CD4-positive, alpha-beta T cell treated with Interleukin-1 beta for 1 hour (primary cell): ENCODE measurements around the gene RNF138.
A peak's percentile ranks its signal among the peaks of the same experiment; 100 is the strongest.
"Not testable (repeated sequence)": the region's sequence is repeated elsewhere in the genome, so short reads cannot be mapped to it uniquely, and the experiment has no call there.

Experiments
- DNase-seq, 2 donors: peaks; one replicate each; pipeline ENCODE4 v3.0.0-alpha.2; 2020 to 2022

Gene RNF138

DNA sequence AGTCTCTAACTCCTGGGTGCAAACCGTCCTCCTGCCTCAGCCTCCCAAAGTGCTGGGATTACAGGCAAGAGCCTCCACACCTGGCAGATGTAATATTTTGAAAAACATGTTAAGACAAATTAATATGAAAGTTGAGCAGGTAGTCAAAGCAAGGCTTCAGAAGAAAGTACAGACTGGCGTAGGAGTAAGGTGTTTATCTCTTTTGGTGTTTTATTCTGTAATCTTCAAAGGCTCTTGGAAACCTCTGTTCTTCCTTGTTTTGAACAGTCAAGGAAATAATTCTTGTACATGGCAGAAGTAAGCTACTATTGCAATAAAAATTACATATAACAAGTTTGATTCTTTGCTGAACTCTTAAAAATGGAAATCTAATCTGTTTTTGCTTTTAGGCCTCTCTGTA is 5.3 kb downstream of the RNF138 start:
- DNase-seq: no peak

DNA sequence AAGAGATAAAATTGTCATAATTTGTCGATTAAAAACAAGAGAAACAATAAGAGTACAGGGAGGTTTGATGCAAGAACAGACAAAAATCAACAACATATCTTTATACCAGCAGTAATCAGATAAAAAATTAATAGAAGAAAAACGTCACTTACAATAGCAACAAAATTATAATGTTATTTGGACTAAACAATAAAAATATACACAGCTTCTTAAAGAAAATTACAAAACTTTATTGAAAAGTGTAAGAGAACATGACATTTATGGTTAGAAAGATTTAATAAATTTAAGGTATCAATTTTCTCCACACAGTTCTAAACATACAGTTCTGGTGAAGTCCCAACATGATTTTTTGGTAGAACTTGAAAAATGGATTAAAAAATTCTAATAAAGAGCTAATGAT is 12.8 kb downstream of the RNF138 start:
- DNase-seq: no peak

DNA sequence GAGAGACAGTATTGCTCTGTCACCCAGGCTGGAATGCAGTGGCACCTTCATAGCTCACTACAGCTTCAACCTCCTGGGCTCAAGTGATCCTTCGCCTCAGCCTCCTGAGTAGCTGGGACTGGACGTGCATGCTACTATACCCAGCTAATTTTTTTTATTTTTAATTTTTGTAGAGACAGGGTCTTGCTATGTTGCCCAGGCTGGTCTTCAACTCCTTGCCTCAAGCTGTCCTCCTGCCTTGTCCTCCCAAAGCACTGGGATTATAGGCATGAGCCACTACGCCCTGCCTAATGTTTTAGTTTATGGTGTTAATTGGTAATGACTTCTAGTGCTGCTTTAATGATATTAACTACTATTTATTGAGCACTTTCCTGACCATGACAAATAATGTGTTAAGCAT is 18.3 kb downstream of the RNF138 start:
- no peak for DNase-seq

GRCh38 chr18:32111706-32112105 is 20.0 kb downstream of the RNF138 start:
- no peak for DNase-seq

DNA sequence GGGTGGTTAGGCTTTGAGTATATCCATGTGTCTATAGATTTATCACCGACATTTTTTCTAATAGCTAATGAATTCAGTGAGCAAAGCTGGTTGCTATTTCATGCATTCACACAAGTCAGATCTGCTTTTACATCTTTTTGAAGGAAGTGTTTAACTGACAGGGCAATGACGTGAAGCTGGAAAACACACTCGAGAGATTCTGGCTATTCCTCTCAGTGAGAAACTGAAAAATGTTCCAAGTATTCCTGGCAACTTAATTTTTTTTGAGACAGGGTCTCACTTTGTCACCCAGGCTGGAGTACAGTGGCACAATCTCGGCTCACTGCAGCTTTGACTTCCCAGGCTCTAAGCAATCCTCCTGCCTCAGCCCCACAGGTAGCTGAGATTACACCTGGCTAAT is 21.2 kb downstream of the RNF138 start:
- no peak for DNase-seq

- DNase-seq: no peak
Measured at GRCh38 chr18:32114293-32114942, 22.7 kb downstream of the RNF138 start.

DNA sequence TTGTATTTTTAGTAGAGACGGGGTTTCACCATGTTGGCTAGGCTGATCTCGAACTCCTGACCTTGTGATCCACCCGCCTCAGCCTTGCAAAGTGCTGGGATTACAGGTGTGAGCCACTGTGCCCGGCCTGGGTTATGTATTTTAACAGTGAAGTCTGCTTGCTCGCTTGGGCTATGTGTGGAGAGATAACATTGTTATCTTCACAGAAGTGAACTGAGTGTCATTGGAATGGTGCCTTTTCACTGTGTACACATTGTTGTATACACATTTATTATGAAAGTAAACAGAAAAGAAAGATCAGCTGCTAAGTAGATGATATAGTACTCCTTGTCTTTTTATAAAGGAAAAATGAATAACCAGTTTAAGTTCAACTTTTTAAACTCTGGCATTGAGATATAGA is 30.4 kb downstream of the RNF138 start:
- no peak for DNase-seq

DNA sequence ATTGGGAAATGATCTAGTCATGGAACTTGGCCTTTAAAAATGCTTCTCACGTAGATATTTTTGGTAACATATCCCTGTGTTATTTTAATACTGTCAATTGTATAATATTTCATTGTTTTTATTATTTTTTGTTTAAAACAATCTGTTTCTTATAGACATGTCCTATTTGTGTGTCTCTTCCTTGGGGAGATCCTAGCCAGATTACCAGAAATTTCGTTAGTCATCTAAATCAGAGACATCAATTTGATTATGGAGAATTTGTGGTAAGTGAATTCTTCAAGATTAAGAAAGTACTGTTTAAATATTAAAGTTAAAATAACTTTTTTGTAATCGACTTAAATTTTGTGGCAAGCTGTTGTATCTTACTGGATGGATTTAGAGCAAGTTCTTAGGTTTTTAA is 34.9 kb downstream of the RNF138 start:
- DNase-seq: no peak

DNA sequence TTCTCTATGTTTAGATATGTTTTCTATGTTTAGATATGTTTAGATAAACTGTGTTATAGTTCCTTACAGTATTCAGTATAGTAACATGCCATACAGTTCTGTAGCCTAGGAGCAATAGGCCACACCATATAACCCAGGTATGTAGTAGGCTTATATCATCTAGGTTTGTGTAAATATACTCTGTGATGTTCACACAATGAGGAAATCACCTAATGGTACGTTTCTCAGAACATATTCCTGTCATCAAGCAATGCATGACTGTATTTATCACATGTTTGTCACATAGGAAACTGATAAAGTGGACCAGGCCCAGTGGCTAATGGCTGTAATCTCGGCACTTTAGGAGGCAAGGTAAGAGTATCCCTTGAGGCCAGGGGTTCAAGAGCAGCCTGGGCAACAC is 44.0 kb downstream of the RNF138 start:
- DNase-seq: no peak

DNA sequence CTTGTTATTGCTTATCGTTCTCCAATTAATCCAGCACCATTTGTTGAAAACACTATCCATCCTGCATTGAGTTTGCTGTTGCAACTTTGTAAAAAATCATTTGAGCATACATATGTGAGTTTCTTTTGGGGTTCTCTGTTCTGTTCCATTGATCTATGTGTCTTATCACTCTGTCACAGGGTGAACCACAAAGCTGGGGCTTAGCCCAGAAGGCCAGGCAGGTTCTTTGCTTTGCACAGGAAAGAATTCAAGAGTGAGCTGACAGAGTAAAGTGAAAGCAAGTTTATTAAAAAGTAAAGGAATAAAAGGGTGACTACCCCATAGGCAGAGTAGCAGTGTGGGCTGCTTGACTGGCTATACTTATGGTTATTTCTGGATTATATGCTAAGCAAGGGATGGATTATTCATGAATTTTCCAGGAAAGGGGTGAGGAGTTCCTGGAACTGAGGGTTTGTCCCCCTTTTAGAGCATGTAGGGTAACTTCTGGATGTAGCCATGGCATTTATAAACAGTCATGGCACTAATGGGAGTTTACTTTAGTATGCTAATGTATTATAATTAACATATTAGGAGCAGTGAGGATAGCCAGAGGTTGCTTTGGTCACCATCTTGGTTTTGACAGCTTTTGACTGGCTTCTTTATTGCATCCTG is 46.8 kb downstream of the RNF138 start:
- DNase-seq: no peak

DNA sequence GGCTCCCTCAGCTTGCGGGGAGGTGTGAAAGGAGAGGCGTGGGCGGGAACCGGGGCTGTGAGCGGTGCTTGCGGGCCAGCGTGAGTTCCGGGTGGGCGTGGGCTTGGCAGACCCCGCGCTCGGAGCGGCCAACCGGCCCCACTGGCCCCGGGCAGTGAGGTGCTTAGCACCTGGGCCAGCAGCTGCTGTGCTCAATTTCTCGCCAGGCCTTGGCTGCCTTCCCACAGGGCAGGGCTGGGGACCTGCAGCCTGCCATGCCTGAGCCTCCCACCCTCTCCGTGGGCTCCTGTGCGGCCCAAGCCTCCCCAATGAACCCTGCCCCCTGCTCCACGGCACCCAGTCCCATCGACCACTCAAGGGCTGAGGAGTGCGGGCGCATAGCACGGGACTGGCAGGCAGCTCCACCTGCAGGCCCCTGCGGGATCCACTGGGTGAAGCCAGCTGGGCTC is 48.2 kb downstream of the RNF138 start:
- DNase-seq: no peak

DNA sequence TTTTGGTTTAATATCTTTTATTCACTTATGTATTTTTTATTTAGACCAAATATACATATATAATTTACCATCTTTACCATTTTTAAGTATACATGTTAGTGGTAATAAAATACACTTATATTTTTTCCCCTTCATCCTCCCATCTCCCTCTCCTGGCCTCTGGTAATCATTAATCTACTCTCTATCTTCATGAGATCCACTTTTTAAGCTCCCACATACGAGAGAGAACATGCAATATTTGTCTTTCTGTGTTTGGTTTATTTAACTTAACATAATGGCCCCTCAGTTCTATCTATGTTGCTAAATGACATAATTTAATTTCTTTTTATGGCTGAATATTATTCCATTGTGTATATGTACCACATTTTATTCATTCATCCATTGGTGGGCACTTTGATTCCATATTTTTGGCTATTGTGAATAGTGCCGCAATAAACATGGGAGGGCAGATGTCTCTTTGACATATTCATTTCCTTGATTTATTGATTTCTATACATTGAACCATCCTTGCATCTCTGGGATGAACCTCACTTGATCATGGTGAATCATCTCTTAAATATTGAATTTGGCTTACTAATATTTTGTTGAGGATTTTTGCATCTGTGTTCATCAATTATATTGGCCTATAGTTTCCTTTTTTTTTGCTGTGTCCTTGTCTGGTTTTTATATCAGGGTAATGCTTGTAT is 56.7 kb downstream of the RNF138 start:
- DNase-seq: no peak

DNA sequence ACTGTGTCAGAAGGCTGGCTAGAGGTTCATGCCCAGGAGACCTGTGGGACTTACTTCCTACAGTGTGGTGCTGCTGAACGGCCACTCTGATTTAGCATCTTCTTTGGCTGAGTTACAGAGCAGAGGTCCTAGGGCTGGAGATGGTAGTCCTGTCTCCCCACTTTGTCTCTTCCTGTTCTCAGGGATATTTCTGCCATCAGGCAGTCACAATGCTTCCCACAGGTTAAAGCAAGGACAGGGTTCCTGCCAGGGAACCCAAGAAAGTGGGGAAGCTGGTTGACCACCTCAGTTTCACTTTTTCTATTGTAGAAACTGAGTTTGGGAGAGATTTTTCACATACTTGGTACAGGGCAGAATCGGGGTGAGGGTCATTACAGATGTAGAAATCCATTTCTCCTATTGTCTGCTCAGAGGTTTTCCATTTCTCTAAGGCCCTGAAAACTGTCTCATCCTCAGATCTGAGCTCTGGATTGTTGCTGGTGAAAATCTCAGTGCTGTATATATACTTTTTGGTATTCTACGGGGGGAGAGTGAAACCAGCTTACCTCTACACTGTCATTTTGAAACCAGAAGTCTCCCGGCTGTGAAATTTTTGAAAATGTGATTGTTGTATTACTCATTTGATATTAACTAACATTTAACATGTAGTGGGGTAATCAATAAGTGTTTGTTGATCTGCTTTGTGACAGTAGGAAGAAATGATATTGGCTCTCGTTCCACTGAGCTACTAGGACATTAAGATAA is 61.2 kb downstream of the RNF138 start:
- no peak for DNase-seq

DNA sequence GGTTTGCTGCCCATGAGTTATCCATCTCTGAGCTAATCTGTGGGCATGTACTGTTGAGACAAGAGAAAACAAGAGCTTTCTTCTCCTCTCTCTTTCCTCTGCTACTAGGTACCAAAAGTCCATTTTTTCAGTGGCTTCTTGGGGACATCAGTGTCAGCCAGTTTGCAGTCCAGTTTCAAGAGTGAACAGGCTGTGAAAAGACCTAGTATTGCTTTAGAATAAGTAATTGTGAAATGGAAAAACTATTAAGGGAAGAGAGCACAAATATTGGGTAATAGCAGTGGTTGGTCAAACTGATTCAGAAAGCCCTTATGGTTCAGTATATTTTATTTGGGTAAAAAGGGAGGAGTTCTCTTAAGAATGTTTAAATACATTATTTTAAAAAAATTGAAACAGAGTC is 65.2 kb downstream of the RNF138 start:
- DNase-seq: no peak

GRCh38 chr18:32157580-32157979 is 65.9 kb downstream of the RNF138 start:
- DNase-seq: no peak

DNA sequence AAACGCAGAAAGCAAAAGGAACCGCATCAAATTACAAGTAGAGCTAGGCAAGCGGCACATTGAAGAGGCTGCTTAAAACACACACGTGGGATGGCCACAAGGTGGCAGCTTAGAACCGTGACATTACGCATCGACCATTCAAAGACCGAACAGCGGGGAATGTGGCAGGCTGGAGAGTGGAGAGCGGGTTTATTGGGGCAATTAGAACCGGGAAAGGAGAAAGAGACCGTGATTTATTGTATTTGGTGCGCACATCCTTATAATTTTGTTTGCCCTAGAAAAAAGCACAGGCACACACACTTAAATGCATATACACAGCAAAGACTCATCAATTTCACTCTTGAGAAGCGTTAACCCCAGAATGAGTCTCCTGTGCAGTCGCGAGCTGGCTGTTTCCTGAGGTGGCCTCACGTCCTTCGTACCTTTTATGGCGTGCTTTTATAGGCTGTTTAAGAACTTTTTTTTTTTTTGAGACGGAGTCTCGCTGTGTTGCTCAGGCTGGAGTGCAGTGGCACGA is 66.5 kb downstream of the RNF138 start:
- peak; percentile 73 for DNase-seq

DNA sequence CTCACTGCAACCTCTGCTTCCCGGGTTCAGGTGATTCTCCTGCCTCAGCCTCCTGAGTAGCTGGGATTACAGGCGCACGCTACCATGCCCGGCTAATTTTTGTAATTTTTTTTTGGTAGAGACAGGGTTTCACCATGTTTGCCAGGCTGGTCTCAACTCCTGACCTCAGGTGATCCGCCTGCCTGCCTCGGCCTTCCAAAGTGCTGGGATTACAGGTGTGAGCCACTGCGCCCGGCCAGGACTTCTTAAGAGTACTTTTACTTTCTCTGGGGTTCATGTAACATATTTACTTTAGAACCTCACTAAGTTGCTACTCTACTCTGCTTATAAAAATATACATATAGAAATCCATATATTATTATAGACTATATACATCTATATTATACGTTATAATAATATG is 67.0 kb downstream of the RNF138 start:
- DNase-seq: not testable (repeated sequence)

DNA sequence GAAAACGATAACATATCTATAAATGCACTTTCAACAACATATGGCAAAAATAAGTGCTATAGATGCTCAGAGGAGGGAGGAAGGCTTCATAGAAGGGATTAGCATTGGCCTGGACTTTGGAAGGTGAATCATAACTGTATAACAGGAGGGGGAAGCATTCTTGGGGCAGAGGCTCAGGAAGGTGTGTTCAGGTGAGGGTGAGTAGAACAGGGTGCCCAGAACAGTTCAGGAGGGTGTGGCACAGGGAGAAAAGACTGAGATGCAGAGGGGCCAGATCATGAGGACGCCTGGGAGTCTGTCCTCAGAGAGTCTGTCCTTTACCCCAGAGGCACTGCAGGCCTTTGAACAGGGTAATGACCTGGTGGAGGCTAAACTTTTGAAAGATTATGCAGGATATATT is 68.9 kb downstream of the RNF138 start:
- no peak for DNase-seq

DNA sequence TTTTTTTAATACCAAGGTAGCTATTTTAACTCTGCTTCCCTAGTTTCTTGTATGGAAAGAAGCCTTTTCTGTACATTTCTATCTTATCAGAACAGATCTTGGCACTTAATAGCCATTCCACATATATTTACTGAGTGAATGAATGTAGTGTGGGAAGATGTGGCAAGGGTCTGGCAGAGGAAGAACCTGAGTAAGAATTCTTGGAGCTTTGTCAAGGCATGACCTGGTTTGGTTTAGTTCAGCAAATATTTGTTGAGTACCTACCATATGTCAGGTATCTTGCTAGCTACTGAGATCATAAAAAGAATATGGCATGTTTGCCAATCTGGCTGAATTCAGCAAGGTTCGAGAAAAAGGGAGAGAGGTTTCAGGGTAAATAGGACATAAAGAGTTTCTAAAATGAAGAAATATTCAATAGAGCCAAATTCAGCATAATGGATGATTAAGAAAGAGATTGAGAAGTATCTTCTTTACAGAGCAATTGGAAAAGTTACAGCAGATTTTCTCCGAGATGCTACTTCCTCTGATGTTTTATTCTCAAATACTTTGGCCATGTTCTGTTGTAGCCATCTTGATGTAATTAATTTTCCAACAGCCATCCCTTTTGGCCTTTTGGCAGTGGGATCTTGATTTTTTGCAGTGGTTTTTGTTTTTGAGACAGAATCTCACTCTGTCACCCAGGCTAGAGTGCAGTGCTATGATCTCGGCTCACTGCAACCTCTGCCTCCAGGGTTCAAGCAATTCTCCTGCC is 76.5 kb downstream of the RNF138 start:
- DNase-seq: no peak

GRCh38 chr18:32173654-32174053 is 82.0 kb downstream of the RNF138 start:
- DNase-seq: no peak

DNA sequence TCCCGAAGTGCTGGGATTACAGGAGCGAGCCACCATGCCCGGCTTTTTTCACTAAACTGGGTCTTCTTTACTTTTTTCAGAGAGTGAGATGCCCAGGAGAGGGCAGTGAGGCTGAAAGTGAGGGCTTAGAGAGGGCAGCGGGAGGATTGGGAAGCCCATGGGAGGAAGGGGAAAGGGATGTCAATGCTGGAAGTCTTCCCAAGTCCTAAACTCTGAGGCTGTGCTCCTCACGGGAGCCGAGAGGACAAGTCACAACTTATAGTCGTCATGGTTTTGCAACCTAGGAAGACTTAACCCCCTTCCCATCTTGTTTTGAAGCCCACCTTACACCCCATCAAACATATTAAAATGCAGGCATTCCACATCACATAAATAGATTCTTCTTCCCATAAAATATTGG is 83.0 kb downstream of the RNF138 start:
- DNase-seq: no peak

GRCh38 chr18:32175265-32175664 is 83.6 kb downstream of the RNF138 start:
- DNase-seq: no peak

- not testable (repeated sequence) for DNase-seq
Measured at GRCh38 chr18:32176745-32177144, 85.1 kb downstream of the RNF138 start.
